ENCODE measurements around the gene CA12.
A peak's percentile ranks its signal among the peaks of the same experiment; 100 is the strongest.

CA12 gene

DNA sequence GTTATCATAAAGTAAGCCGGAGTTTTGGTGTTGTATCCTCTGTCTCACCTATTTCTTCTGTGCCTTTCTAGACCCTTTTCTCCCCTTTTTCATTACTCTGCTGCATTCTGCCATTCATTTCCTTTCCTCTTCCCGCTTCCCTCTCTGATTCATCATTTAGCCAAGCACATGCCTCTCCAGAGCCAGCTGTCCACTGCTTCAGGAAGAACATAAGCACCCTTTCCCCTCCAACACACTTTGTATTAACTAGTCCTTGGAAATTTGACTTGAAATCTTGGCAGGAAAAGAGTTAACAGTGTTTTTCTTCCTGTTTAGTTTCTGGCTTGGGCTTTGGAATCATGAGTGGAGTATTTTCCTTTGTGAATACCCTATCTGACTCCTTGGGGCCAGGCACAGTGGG lies 94.5 kb downstream of the CA12 start:
- no peak for TF ChIP-seq FOXP2 (optimal IDR thresholded peaks at IDR 0.05; ENCODE audit: control extremely low read depth, extremely low read length, insufficient read depth)
- H3K27ac ChIP-seq = no peak overlapping the region
- no peaks in the 10 kb centered on the region for H3K36me3 ChIP-seq (ENCODE audit: insufficient read depth, low read length)
- no peaks in the 10 kb centered on the region for H3K9me3 ChIP-seq (ENCODE audit: low read depth, low read length)
- H3K9ac ChIP-seq (ENCODE audit: insufficient read length) = no peak overlapping the region
- no peak overlapping the region for H3K4me3 ChIP-seq
- DNase-seq (ENCODE audit: low read depth, low spot score) = no peak

DNA sequence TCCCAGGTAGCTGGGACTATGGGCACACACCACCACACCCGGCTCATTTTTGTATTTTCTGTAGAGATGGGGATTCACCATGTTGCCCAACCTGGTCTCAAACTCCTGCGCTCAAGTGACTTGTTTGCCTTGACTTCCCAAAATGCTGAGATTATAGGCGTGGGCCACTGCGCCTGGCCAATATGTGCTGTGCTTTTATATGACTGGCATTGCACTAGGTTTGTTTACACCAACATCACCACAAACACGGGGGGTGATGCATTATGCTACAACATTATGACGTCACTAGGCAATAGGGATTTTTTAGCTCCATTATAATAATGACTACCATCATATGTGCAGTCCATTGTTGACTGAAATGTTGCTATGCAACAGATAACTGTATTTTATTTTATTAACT lies 97.3 kb downstream of the CA12 start:
- no peaks in the 10 kb centered on the region for H3K36me3 ChIP-seq (ENCODE audit: insufficient read depth, low read length)
- DNase-seq (ENCODE audit: low read depth, low spot score) = no peak
- no peak overlapping the region for H3K9ac ChIP-seq (ENCODE audit: insufficient read length)
- H3K9me3 ChIP-seq (ENCODE audit: low read depth, low read length) = no peaks in the 10 kb centered on the region
- no peak overlapping the region for H3K4me3 ChIP-seq
- TF ChIP-seq FOXP2 (optimal IDR thresholded peaks at IDR 0.05; ENCODE audit: control extremely low read depth, extremely low read length, insufficient read depth) (no peak), POLR2AphosphoS5 (IDR thresholded peaks at IDR 0.05; ENCODE audit: borderline replicate concordance, low read depth, low read length) (no peak), EZH2 (IDR thresholded peaks at IDR 0.05) (no peak)
- no peak overlapping the region for H3K27ac ChIP-seq

GRCh38 chr15:63283126-63283525 lies 98.5 kb downstream of the CA12 start:
- no peak overlapping the region for H3K9ac ChIP-seq (ENCODE audit: insufficient read length)
- H3K36me3 ChIP-seq (ENCODE audit: insufficient read depth, low read length) = no peaks in the 10 kb centered on the region
- H3K9me3 ChIP-seq (ENCODE audit: low read depth, low read length) = no peaks in the 10 kb centered on the region
- no peak for TF ChIP-seq FOXP2 (optimal IDR thresholded peaks at IDR 0.05; ENCODE audit: control extremely low read depth, extremely low read length, insufficient read depth)
- no peak for TF ChIP-seq EZH2 (IDR thresholded peaks at IDR 0.05)
- TF ChIP-seq POLR2AphosphoS5 (IDR thresholded peaks at IDR 0.05; ENCODE audit: borderline replicate concordance, low read depth, low read length) = no peak
- H3K4me3 ChIP-seq = no peak overlapping the region
- H3K27ac ChIP-seq = no peak overlapping the region
- no peak for DNase-seq (ENCODE audit: low read depth, low spot score)

- H3K9ac ChIP-seq (ENCODE audit: insufficient read length) = no peak overlapping the region
- H3K27ac ChIP-seq = no peak overlapping the region
- no peaks in the 10 kb centered on the region for H3K36me3 ChIP-seq (ENCODE audit: insufficient read depth, low read length)
- peak overlapping the region; percentile 69 for H3K4me3 ChIP-seq
- no peak for DNase-seq (ENCODE audit: low read depth, low spot score)
- TF ChIP-seq EZH2 (IDR thresholded peaks at IDR 0.05) = no peak
- TF ChIP-seq FOXP2 (optimal IDR thresholded peaks at IDR 0.05; ENCODE audit: control extremely low read depth, extremely low read length, insufficient read depth) = no peak
- TF ChIP-seq POLR2AphosphoS5 (IDR thresholded peaks at IDR 0.05; ENCODE audit: borderline replicate concordance, low read depth, low read length) = no peak
- no peaks in the 10 kb centered on the region for H3K9me3 ChIP-seq (ENCODE audit: low read depth, low read length)
These were observed 103.7 kb downstream of the CA12 start for GRCh38 chr15:63277893-63278456.

DNA sequence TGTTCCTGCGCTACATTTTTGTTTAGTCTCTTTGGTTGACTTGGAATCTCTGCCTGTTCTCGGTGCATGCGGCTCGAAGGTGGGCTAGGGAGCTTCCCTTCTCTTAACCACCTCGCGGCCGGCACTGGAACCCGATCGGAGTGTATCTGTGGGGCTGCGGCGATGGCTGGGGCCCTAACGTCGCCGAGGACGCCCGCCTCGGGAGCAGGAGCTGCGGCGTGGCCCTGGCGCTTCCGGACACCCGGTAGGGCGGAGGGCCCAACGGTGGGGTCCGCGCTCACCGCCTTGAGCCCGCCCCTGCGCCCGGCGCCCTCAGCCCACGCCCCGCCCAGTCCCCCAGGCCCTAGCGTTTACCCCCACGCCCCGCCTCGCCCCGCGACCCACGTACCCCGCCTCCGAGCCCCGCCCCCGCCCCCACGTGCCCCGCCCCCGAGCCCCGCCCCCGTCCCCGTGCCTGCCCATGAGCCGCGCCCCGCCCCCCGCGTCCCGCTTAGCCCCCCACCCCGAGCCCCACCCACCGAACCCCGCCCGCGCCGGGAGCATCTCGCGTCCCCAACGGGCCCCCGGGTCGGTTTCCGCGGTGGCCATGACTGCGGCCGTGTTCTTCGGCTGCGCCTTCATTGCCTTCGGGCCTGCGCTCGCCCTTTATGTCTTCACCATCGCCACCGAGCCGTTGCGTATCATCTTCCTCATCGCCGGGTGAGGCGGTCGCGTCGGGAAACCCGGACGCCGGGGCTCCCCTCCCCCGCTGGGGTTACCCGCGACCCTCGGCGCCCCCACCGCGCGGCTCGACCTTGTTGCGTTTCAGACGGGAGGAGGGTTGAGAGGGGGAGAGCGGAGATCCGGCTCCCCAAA lies 104.4 kb downstream of the CA12 start, which contains the start of gene APH1B:
TSS of gene APH1B (plus strand) at position 568 of the 855 bp plus-strand sequence. CDS start at position 587, 19 bp downstream.
- Histone ChIP-seq H3K27ac (peak within 1 kb of the TSS; percentile 56), H3K9me3 (ENCODE audit: low read depth, low read length) (no peaks in the 10 kb centered on the region), H3K36me3 (ENCODE audit: insufficient read depth, low read length) (no peaks in the 10 kb centered on the region), H3K4me3 (peak within 1 kb of the TSS; percentile 77), H3K9ac (ENCODE audit: insufficient read length) (peak within 1 kb of the TSS; percentile 69)
- no peak for DNase-seq (ENCODE audit: low read depth, low spot score)
- peak; percentile 79; the same call in 1 of the 2 replicates for TF ChIP-seq POLR2AphosphoS5 (IDR thresholded peaks at IDR 0.05; ENCODE audit: borderline replicate concordance, low read depth, low read length)
- TF ChIP-seq FOXP2 (optimal IDR thresholded peaks at IDR 0.05; ENCODE audit: control extremely low read depth, extremely low read length, insufficient read depth) = no peak

DNA sequence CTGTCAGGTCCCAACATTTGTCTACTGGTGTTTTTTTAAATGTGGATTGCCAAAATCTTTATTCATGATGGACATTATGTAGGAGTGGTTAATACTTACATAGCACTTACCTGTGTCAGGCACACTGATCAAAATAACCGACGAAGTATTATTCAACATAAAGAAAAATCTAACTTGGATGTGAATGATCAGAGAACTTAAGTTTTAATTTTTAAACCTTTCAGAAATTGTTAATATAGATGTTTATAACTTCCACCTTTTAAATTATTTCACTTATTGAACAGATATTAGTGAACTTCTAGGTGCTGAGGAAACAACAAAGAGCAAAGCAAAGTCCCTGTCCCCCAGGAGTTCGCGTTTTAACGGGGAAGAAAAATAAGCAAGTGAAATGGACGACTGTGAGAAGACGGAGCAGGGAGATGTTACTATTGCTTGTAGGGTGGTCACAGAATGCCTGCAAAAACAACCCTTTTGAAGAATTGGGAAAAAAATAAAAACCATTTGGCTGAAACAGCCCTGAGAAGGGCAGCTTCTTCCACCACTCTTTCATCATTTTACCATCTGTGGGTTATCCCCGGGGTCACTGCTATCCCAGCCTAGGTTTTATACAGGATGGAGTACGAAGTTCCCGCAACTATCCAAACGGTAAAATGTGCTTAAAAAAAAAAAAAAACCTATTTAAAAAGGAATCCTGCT lies 105.2 kb downstream of the CA12 start:
- Histone ChIP-seq H3K9ac (ENCODE audit: insufficient read length) (peak overlapping the region; percentile 69), H3K9me3 (ENCODE audit: low read depth, low read length) (no peaks in the 10 kb centered on the region), H3K36me3 (ENCODE audit: insufficient read depth, low read length) (no peaks in the 10 kb centered on the region), H3K27ac (no peak overlapping the region), H3K4me3 (peak overlapping the region; percentile 77)
- TF ChIP-seq POLR2AphosphoS5 (IDR thresholded peaks at IDR 0.05; ENCODE audit: borderline replicate concordance, low read depth, low read length) = no peak
- no peak for TF ChIP-seq EZH2 (IDR thresholded peaks at IDR 0.05)
- no peak for TF ChIP-seq FOXP2 (optimal IDR thresholded peaks at IDR 0.05; ENCODE audit: control extremely low read depth, extremely low read length, insufficient read depth)
- no peak for DNase-seq (ENCODE audit: low read depth, low spot score)

GRCh38 chr15:63274427-63274826 lies 107.2 kb downstream of the CA12 start:
- no peak for DNase-seq (ENCODE audit: low read depth, low spot score)
- Histone ChIP-seq H3K36me3 (ENCODE audit: insufficient read depth, low read length) (no peaks in the 10 kb centered on the region), H3K9ac (ENCODE audit: insufficient read length) (no peak overlapping the region), H3K9me3 (ENCODE audit: low read depth, low read length) (no peaks in the 10 kb centered on the region), H3K4me3 (no peak overlapping the region), H3K27ac (no peak overlapping the region)
- TF ChIP-seq POLR2AphosphoS5 (IDR thresholded peaks at IDR 0.05; ENCODE audit: borderline replicate concordance, low read depth, low read length) (no peak), FOXP2 (optimal IDR thresholded peaks at IDR 0.05; ENCODE audit: control extremely low read depth, extremely low read length, insufficient read depth) (no peak), EZH2 (IDR thresholded peaks at IDR 0.05) (no peak)
